Activated T-cell treated with anti-CD3 and anti-CD28 coated beads, Interleukin-2, amount 50 U/mL, for 4 hours (primary cell): Measurements from ENCODE around the gene C6orf62. TPM values are rescaled to one million over a fixed set of nuclear protein-coding genes. Genes with fewer than 3 reads are reported as not detected.
A peak's percentile ranks its signal among the peaks of the same experiment; 100 is the strongest.
"Not testable (repeated sequence)": the region's sequence is repeated elsewhere in the genome, so short reads cannot be mapped to it uniquely, and the experiment has no call there.

ENCODE experiments used
- ATAC-seq, 2 donors: fragments of 200-7000 bp; cut with Tn5 transposase; one replicate each; pipeline ENCODE4 v1.10.0; 2021
- DNase-seq: peaks from one replicate; pipeline ENCODE4 v3.0.0-alpha.2; 2020
- H3K27me3 Mint-ChIP-seq: one replicate; pipeline ENCODE4 v1.8.0; 2021; ENCODE audit warnings: low read depth, mixed read lengths
- H3K36me3 Mint-ChIP-seq: one replicate; pipeline ENCODE4 v1.8.0; 2022; ENCODE audit warnings: mixed read lengths; ENCODE audit not compliant: insufficient read depth
- H3K4me1 Mint-ChIP-seq: one replicate; pipeline ENCODE4 v1.8.0; 2021; ENCODE audit warnings: low read depth, mixed read lengths
- H3K4me3 Mint-ChIP-seq: one replicate; pipeline ENCODE4 v1.8.0; 2021; ENCODE audit warnings: mild to moderate bottlenecking, moderate library complexity, mixed read lengths
- H3K9me3 Mint-ChIP-seq: one replicate; pipeline ENCODE4 v1.8.0; 2021; ENCODE audit warnings: mixed read lengths
- total RNA-seq, 3 donors: library from RNA; stranded (reverse); gene quantifications; one replicate each; pipeline ENCODE4 v1.2.1, GENCODE V29; 2021

C6orf62 gene
- 10 to 100 TPM; 67.0 to 83.8 (median 78.4) TPM for total RNA-seq

DNA sequence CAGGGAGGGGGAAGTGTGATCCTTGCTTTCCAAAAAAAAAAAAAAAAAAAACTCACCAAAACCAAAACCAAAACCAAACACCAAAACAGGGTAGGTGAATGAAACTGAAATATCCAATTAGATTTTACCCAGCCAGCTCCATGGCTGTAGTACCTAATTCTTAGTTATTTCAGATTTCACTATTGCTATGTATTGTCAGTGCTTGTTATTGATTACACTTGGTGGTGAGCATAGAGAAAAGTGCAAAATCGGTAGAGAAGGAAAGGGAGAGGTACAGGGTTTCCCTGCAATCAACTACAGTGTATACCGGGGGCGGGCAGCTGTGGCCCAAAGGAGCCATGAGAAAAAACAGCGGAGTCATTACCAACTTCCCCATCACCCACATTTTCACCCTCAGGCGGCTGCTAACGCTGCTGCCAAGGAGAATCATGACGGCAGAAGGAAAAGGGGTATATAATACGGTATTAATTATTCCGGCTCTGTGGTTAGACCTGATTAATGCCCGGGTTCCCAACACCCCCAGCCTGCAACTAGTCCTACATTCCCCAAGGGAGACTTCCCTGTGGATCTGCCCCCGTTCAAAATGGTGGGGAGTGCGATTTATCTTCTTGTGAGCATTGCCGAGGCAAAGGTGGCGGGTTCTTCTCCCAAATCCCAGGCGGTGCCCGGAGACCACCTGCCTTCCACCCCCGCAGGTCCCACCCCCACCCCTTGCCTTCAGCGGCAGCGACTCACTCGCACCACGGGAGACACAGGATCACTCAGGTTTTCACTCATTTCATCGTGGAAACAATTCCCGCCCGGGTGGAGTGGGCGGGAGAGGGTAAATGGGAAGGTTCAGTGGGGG lies at the start of gene C6orf62:
C6orf62 (minus strand) TSS at position 30 of the 847 bp plus-strand sequence. CDS start 486 bp downstream, outside the sequence.
- H3K36me3 Mint-ChIP-seq: peaks cover 37% of the 10 kb centered on the region
- peak within 1 kb of the TSS; percentile 100 for H3K4me3 Mint-ChIP-seq
- no peaks in the 10 kb centered on the region for H3K27me3 Mint-ChIP-seq
- H3K9me3 Mint-ChIP-seq: no peaks in the 10 kb centered on the region
- peak; percentile 10 to 22 for ATAC-seq
- peak; percentile 20 for DNase-seq
- peaks cover 50% of the 10 kb centered on the region for H3K4me1 Mint-ChIP-seq

DNA sequence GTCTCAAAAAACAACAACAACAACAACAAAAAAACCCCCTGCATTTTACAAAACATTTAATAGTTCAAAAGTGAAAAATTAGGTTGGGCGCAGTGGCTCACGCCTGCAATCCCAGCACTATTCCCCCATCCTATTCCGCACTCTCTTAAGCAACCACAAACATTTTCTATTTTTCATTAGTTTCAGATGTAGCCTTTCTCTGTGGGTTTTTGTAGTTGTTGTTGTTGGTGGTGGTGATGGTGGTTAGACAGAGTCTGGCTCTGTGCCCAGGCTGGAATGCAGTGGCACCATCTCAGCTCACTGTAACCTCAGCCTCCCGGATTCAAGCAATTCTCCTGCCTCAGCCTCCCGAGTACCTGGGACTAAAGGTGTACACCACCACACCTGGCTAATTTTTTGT lies 49.4 kb upstream of the C6orf62 start:
- H3K27me3 Mint-ChIP-seq: no peaks in the 10 kb centered on the region
- H3K9me3 Mint-ChIP-seq: no peaks in the 10 kb centered on the region
- ATAC-seq (no peak), DNase-seq (no peak)
- no peaks in the 10 kb centered on the region for H3K36me3 Mint-ChIP-seq
- no peak overlapping the region for H3K4me3 Mint-ChIP-seq
- no peaks in the 10 kb centered on the region for H3K4me1 Mint-ChIP-seq

DNA sequence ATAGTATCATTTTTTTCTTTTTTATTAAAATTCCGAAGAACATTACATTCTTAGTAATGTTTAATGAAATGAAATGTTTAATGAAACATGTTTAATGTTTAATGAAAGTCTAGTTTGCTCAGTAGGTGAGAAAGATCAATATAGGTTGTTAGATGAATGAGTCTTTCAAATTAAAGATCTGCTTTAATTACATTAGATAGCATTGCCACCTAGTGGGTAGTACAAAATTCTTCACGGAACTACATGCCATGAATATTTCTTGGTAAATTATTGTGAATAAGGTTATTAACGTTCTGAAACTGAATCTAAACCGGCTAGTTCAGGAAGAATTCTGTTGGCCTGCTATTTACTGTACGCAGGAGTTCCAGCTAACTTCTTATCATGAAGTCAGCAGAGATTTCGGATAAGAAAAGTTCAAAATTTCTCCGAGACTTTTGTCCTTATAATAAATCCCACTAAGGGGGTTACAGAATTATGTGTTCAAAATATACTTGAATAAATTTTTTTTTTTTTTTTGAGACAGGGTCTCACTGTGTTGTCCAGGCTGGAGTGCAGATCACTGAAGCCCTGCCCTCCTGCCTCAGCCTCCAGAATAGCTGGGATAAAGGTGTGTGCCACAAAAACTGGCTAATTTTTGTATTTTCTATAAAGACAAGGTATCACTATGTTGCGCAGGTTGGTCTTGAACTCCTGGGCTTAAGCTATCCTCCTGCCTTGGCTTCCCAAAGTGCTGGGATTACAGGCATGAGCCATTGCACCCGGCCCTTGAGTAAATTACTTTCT lies 47.9 kb upstream of the C6orf62 start:
- peak; percentile 66 to 70 for ATAC-seq
- Mint-ChIP-seq H3K4me1 (peaks cover 2% of the 10 kb centered on the region), H3K9me3 (no peaks in the 10 kb centered on the region), H3K4me3 (no peak overlapping the region), H3K27me3 (no peaks in the 10 kb centered on the region), H3K36me3 (no peaks in the 10 kb centered on the region)
- DNase-seq: no peak

DNA sequence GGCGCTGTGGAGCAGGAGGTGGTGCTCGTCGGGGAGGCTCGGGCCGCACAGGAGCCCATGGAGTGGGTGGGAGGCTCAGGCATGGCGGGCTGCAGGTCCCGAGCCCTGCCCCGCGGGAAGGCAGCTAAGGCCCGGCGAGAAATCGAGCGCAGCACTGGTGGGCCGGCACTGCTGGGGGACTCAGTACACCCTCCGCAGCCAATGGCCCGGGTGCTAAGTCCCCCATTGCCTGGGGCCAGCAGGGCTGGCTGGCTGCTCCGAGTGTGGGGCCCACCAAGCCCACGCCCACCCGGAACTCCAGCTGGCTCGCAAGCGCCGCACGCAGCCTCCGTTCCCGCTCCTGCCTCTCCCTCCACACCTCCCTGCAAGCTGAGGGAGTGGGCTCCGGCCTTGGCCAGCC lies 47.0 kb upstream of the C6orf62 start:
- H3K27me3 Mint-ChIP-seq: not testable (repeated sequence)

DNA sequence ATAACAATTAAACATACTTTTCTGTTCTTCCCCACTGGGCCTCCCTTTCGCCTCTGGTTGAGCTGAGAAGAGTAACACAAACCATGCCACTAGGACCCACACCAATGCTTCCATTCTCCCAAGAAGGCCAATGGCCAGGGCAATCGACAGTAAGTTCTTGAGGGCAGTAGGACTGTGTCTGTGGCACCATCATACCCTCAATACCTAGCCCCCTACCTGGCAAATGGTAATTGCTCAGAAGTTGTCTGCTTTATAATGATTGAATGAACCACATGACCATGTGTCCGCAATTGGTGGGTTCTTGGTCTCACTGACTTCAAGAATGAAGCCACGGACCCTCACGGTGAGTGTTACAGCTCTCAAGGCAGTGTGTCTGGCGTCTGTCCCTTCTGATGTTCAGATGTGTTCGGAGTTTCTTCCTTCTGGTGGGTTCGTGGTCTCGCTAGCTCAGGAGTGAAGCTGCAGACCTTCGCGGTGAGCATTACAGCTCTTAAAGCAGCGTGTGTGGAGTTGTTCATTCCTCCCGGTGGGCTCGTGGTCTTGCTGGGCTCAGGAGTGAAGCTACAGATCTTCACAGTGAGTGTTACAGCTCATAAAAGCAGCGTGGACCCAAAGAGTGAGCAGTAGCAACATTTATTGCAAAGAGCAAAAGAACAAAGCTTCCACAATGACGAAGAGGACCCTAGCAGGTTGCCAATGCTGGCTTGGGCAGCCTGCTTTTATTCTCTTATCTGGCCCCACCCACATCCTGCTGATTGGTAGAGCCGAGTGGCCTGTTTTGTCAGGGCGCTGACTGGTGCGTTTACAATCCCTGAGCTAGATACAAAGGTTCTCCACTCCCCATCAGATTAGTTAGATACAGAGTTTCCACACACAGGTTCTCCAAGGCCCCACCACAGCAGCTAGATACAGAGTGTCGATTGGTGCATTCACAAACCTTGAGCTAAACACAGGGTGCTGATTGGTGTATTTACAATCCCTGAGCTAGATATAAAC lies 46.2 kb upstream of the C6orf62 start:
- H3K27me3 Mint-ChIP-seq, DNase-seq, H3K4me1 Mint-ChIP-seq, ATAC-seq, H3K36me3 Mint-ChIP-seq, H3K9me3 Mint-ChIP-seq, H3K4me3 Mint-ChIP-seq: not testable (repeated sequence)

More for the DNA sequence above, 47.0 kb upstream of the C6orf62 start:
- not testable (repeated sequence) for H3K36me3 Mint-ChIP-seq, H3K9me3 Mint-ChIP-seq, H3K4me1 Mint-ChIP-seq, ATAC-seq, H3K4me3 Mint-ChIP-seq, DNase-seq

DNA sequence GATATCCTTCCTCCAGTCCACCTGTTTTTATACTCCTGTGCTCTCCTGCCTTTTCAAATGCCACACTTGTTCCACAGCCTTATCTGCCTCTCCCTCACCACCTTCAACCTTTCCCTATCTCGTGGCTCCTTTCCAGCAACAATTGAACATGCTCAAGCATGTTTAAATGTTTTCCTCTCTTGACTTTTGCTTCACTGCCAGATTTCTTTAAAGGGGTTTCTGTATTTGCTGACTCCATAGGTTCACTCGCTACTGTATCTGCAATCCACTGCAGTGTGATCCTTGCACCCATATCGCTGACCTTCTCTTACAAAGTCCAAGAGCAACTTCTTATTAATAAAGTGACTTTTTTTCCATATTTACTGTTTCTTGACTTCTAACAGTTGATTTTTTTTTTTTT lies 44.6 kb upstream of the C6orf62 start:
- Mint-ChIP-seq H3K9me3 (no peaks in the 10 kb centered on the region), H3K4me1 (peaks cover 3% of the 10 kb centered on the region), H3K27me3 (no peaks in the 10 kb centered on the region), H3K4me3 (no peak overlapping the region), H3K36me3 (no peaks in the 10 kb centered on the region)
- no peak for ATAC-seq
- DNase-seq: no peak

DNA sequence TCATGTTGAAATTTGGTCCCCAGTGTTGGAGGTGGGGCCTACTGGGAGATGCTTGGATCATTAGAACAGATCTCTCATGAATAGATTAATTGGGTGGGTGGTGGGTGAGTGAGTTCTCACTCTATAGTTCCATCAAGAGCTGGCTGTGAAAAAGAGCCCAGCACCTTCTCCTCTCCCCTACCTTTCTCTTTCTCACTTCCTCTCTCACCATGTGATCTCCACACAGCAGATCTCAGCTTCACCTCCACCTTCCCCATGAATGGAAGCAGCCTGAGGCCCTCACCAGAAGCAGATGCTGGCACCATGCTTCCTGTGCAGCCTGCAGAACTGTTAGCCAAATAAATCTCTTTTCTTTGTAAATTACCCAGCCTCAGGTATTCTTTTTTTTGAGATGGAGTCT lies 42.9 kb upstream of the C6orf62 start:
- H3K4me1 Mint-ChIP-seq: peaks cover 3% of the 10 kb centered on the region
- DNase-seq (no peak), ATAC-seq (no peak)
- no peaks in the 10 kb centered on the region for H3K36me3 Mint-ChIP-seq
- no peak overlapping the region for H3K4me3 Mint-ChIP-seq
- no peaks in the 10 kb centered on the region for H3K9me3 Mint-ChIP-seq
- H3K27me3 Mint-ChIP-seq: no peaks in the 10 kb centered on the region

DNA sequence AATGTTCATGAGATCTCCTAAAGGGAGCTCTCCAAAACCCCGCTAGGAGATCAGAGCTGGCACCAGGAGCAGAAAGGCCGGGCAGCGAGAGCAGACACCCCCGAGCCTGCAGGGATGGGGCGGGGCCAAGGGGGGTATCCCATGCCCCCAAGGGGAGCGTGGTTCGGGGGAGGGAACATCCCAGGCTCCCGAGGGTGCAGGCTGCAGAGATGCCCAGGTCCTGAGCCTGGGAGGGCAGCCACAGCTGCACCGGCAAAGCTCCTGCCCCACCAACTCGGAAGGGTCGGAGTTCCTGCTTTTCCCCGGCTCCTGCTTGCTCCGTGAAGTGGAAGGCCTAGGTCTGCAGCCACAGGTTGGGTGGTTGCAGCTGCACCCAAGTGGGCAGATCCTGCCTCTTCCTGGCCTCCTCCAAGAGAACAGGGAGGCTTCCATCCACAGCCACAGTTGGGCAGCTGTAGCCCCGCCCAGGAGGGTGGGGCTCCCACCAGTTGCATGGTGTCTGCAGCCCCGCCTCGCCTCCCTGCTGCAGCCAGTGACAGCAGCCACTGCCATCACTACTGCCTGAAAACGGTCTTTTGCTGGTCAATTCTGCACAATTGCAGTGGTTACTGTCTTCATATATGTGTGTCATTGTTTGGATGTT lies 42.4 kb upstream of the C6orf62 start:
- ATAC-seq (peak in 1 of 2 donors; percentile 62), DNase-seq (no peak)
- H3K36me3 Mint-ChIP-seq: no peaks in the 10 kb centered on the region
- peaks cover 3% of the 10 kb centered on the region for H3K4me1 Mint-ChIP-seq
- H3K4me3 Mint-ChIP-seq: no peak overlapping the region
- no peaks in the 10 kb centered on the region for H3K9me3 Mint-ChIP-seq
- H3K27me3 Mint-ChIP-seq: no peaks in the 10 kb centered on the region

DNA sequence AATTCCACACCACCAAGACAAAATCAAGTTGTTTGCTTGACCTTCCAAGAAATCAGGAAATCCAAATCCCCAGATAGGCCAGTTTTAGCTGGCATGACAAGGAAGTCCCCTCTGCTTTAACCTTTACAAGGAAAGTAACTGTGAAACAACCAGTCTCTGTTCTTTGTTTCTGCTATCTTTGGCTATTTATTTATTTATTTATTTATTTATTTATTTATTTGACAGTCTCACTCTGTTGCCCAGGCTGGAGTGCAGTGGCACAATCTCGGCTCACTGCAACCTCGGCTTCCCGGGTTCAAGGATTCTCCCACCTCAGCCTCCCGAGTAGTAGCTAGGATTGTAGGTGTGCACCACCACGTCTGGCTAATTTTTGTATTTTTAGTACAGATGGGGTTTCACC lies 41.3 kb upstream of the C6orf62 start:
- Mint-ChIP-seq H3K4me1 (peaks cover 3% of the 10 kb centered on the region), H3K36me3 (no peaks in the 10 kb centered on the region), H3K27me3 (no peaks in the 10 kb centered on the region), H3K9me3 (no peaks in the 10 kb centered on the region), H3K4me3 (no peak overlapping the region)
- DNase-seq (no peak), ATAC-seq (no peak)

DNA sequence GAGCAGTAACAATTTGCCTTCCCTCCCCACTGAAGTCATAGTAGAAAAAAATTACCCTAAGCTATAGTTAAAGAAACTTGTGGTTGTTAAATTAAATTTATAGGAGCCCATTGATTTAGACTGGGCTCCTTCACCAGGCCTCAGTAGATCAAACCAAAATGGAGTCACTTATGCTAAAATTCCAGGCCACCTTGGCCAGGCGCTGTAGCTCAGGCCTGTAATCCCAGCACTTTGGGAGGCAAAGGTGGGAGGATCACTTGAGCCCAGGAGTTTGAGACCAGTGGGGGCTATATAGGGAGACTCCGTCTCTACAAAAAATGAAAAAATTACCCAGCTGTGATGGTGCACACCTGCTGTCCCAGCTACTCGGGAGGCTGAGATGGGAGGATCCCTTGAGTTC lies 40.8 kb upstream of the C6orf62 start:
- peaks cover 3% of the 10 kb centered on the region for H3K4me1 Mint-ChIP-seq
- no peak for ATAC-seq

DNA sequence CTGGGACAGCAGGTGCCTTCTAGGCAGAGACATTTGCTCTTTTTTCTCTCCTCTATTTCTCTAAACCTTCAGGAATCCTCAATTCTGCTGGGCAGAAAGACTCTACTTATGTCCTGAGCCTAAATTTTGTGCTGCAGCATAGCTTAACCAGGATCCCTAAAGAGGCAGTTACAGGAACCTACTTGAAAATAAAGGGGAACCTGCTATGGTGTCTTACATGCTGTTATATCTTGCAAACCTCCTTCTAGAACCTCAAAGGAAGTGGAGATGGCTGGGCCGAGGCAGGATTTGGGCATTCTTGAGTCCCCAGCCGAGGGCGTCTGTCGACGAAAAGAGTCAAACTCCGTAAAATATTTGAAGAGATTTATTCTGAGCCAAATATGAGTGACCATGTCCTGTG lies 38.7 kb upstream of the C6orf62 start:
- ATAC-seq: no peak
- Mint-ChIP-seq H3K9me3 (no peaks in the 10 kb centered on the region), H3K4me3 (no peak overlapping the region), H3K4me1 (peaks cover 3% of the 10 kb centered on the region), H3K27me3 (peaks cover 3% of the 10 kb centered on the region), H3K36me3 (no peaks in the 10 kb centered on the region)
- DNase-seq: no peak

More for the DNA sequence above, 40.8 kb upstream of the C6orf62 start:
- no peak for DNase-seq
- H3K9me3 Mint-ChIP-seq: no peaks in the 10 kb centered on the region
- H3K27me3 Mint-ChIP-seq: no peaks in the 10 kb centered on the region
- H3K4me3 Mint-ChIP-seq: no peak overlapping the region
- no peaks in the 10 kb centered on the region for H3K36me3 Mint-ChIP-seq

DNA sequence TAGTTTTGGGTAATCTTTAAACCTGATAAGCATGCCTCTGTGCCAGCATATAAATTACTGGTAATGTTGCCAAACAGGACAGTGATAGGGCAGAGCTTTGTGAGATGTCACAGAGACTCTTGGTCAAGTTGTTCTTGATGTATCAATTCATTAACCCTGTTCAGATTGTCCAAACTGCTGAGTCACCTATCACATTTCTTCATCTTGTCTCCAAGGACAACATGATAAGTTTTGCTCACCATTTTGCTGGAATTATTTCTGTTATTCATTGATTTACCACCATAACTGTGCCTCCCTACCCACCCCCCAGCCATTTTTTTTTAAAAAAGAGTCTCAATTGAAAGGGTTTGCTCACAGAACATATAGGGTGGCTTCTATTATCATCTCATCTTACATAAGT lies 36.3 kb upstream of the C6orf62 start:
- Mint-ChIP-seq H3K27me3 (peaks cover 3% of the 10 kb centered on the region), H3K36me3 (no peaks in the 10 kb centered on the region), H3K4me1 (no peaks in the 10 kb centered on the region), H3K4me3 (no peak overlapping the region), H3K9me3 (no peaks in the 10 kb centered on the region)
- ATAC-seq (no peak), DNase-seq (no peak)

DNA sequence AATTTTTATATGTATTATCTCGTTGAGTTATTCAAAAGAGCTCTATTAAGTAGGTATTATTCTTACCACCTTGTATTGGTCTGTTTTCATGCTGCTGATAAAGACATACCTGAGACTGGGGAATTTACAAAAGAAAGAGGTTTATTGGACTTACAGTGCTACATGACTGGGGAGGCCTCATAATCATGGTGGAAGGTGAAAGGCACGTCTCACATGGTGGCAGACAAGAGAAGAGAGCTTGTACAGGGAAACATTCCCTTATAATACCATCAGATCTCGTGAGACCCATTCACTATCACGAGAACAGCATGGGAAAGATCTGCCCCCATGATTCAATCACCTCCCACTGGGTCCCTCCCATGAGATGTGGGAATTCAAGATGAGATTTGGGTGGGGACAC lies 35.4 kb upstream of the C6orf62 start:
- H3K4me3 Mint-ChIP-seq, ATAC-seq, H3K4me1 Mint-ChIP-seq, DNase-seq, H3K36me3 Mint-ChIP-seq, H3K27me3 Mint-ChIP-seq, H3K9me3 Mint-ChIP-seq: not testable (repeated sequence)
